ENCODE data around the gene PSMD14.
A peak's percentile ranks its signal among the peaks of the same experiment; 100 is the strongest.

The PSMD14 gene

GRCh38 chr2:161414042-161415033, 106.1 kb downstream of the PSMD14 start:
- Mint-ChIP-seq H3K4me3 (peak overlapping the region; percentile 72), H3K27me3 (peaks cover 31% of the 10 kb centered on the region), H3K4me1 (peaks cover 37% of the 10 kb centered on the region), H3K27ac (no peak overlapping the region), H3K36me3 (peaks cover 5% of the 10 kb centered on the region), H3K9me3 (no peaks in the 10 kb centered on the region)
- DNase-seq (ENCODE audit: low spot score in 2 of 2) (peak in 1 of 2 donors; percentile 23), ATAC-seq (ENCODE audit: low read depth) (peak; percentile 55)

GRCh38 chr2:161415034-161415986, 107.1 kb downstream of the PSMD14 start:
- Mint-ChIP-seq H3K4me1 (peaks cover 37% of the 10 kb centered on the region), H3K27me3 (peaks cover 31% of the 10 kb centered on the region), H3K9me3 (no peaks in the 10 kb centered on the region), H3K4me3 (peak overlapping the region; percentile 72), H3K27ac (no peak overlapping the region), H3K36me3 (peaks cover 3% of the 10 kb centered on the region)
- peak in 1 of 2 donors; percentile 28 for DNase-seq (ENCODE audit: low spot score in 2 of 2)
- ATAC-seq (ENCODE audit: low read depth): peak; percentile 44

DNA sequence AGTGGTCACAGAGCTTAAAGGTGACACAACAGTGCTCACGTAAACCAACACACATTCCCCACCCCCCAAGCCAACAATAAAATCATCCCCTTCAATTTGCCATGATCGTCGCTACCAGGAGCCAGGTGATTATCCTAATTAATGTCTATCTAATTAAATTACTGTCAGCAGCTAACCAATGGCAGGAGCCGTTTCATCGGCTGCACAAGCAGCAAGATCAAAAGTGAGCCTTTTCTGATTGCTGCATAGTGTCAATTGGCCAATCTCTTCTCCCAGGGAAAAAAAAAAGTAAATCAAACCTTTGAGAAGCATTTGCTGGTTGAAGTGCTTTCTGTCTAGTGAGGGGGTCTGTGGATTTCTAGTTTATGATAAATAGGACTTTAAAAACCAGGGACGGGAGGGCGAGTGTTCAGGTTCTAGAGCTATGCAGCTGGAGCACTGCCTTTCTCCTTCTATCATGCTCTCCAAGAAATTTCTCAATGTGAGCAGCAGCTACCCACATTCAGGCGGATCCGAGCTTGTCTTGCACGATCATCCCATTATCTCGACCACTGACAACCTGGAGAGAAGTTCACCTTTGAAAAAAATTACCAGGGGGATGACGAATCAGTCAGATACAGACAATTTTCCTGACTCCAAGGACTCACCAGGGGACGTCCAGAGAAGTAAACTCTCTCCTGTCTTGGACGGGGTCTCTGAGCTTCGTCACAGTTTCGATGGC, 107.9 kb downstream of the PSMD14 start, which contains the start of gene TBR1:
TBR1 (plus strand) TSS at position 311 of the 721 bp plus-strand sequence; CDS start at position 425, 114 bp downstream.
- Mint-ChIP-seq H3K36me3 (peaks cover 2% of the 10 kb centered on the region), H3K27ac (no peak within 1 kb of the TSS), H3K9me3 (no peaks in the 10 kb centered on the region), H3K27me3 (peaks cover 36% of the 10 kb centered on the region), H3K4me1 (peaks cover 37% of the 10 kb centered on the region), H3K4me3 (peak within 1 kb of the TSS; percentile 72)
- ATAC-seq (ENCODE audit: low read depth): no peak
- peak in 1 of 2 donors; percentile 21 for DNase-seq (ENCODE audit: low spot score in 2 of 2)

DNA sequence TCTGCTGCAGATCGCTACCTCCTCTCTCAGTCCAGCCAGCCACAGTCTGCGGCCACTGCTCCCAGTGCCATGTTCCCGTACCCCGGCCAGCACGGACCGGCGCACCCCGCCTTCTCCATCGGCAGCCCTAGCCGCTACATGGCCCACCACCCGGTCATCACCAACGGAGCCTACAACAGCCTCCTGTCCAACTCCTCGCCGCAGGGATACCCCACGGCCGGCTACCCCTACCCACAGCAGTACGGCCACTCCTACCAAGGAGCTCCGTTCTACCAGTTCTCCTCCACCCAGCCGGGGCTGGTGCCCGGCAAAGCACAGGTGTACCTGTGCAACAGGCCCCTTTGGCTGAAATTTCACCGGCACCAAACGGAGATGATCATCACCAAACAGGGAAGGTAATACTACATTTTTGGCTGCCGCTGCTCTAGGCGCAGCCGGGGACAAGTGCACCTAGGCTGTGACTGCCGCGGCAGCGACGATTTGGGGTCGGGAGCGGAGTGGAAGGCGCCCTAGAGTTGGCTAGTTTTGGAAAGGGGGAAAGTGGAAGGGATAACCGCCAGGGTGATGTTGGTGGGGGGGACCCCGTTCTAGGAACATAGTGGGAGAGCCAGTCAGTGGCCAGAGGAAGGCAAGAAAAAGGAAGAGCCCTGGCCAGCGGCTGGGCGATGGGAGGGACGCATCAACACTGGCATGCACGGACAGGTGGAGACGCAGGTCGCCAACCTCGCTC, 108.6 kb downstream of the PSMD14 start:
- H3K27ac Mint-ChIP-seq: no peak overlapping the region
- DNase-seq (ENCODE audit: low spot score in 2 of 2) (peak in 1 of 2 donors; percentile 26), ATAC-seq (ENCODE audit: low read depth) (peak; percentile 18)
- peaks cover 41% of the 10 kb centered on the region for H3K27me3 Mint-ChIP-seq
- peaks cover 37% of the 10 kb centered on the region for H3K4me1 Mint-ChIP-seq
- H3K36me3 Mint-ChIP-seq: no peaks in the 10 kb centered on the region
- no peaks in the 10 kb centered on the region for H3K9me3 Mint-ChIP-seq
- peak overlapping the region; percentile 51 for H3K4me3 Mint-ChIP-seq

- DNase-seq (ENCODE audit: low spot score in 2 of 2) (no peak), ATAC-seq (ENCODE audit: low read depth) (no peak)
- peaks cover 37% of the 10 kb centered on the region for H3K4me1 Mint-ChIP-seq
- no peaks in the 10 kb centered on the region for H3K9me3 Mint-ChIP-seq
- peaks cover 45% of the 10 kb centered on the region for H3K27me3 Mint-ChIP-seq
- no peak overlapping the region for H3K27ac Mint-ChIP-seq
- H3K4me3 Mint-ChIP-seq: no peak overlapping the region
- H3K36me3 Mint-ChIP-seq: no peaks in the 10 kb centered on the region
Observed at GRCh38 chr2:161417438-161418274, 109.4 kb downstream of the PSMD14 start.

- Mint-ChIP-seq H3K36me3 (no peaks in the 10 kb centered on the region), H3K27me3 (peaks cover 48% of the 10 kb centered on the region), H3K9me3 (no peaks in the 10 kb centered on the region), H3K27ac (no peak overlapping the region), H3K4me3 (no peak overlapping the region), H3K4me1 (peaks cover 37% of the 10 kb centered on the region)
- ATAC-seq (ENCODE audit: low read depth): no peak
- DNase-seq (ENCODE audit: low spot score in 2 of 2): peak in 1 of 2 donors; percentile 13
Observed at GRCh38 chr2:161418275-161418714, 110.1 kb downstream of the PSMD14 start.

DNA sequence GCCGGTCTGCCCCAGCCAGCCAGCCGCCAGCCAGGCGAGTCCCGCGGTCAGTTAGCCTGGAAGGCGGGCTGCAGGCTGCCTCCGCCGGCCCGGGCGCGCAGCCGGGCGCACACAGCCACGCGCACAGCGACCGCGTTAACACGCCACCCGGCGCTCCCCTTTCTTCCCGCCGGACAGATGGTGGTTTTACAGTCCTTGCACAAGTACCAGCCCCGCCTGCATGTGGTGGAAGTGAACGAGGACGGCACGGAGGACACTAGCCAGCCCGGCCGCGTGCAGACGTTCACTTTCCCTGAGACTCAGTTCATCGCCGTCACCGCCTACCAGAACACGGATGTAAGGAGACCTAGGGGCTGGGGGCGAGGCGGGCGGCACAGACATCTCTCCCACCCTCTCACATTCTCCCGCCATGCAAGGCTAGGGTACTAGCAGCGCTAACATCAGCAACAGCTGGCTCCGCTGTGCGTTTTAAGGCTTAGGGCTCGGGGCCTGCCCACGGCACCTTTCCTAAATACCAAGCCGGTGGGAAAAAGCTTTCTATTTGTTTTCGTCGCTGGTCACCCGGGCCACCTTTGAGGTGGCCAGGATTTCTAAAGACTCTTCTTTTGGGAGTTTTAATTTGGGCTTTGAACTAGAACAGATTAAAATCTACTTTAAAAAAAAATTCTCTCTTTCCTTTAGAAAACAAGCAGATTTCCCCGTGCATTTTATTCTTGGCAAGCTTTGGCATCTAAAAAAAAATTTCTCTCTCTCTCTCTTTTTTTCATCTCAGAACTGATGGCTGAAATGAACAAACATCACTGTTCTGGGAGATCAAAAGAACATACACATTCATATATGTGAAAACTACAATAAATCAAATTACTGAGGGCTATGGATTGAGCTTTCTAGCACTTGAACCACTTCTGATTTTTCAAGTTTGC, 110.8 kb downstream of the PSMD14 start:
- DNase-seq (ENCODE audit: low spot score in 2 of 2): peak in 1 of 2 donors; percentile 14
- peak overlapping the region; percentile 65 for H3K4me3 Mint-ChIP-seq
- peaks cover 35% of the 10 kb centered on the region for H3K4me1 Mint-ChIP-seq

DNA sequence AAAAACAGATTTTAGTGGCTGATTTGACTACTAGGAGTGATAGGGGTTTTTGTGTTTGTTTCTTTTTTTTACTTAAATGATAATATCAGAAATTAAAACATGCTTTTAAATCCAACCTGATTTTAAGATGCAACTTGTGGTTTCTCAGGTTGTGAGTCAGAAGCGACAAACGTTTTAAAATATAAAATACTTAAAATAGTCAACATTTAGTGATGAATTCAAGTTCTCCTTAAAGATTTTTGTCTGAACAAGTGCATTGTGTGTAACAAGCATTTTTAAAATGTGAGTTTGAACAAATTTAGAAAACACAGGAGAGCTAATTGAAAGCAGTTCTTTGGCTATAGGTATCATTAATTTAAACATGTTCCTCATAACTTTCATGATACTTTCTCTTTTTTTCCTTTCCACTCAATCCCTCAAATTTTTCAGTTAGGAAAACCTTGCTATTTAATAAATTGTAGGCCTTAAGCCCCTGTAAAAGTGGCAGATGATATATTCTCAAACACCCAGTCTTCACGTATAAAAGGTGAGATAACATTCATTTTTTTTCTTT, 111.5 kb downstream of the PSMD14 start:
- H3K9me3 Mint-ChIP-seq: peaks cover 5% of the 10 kb centered on the region
- peaks cover 38% of the 10 kb centered on the region for H3K4me1 Mint-ChIP-seq
- DNase-seq (ENCODE audit: low spot score in 2 of 2) (no peak), ATAC-seq (ENCODE audit: low read depth) (no peak)
- no peak overlapping the region for H3K4me3 Mint-ChIP-seq
- peaks cover 52% of the 10 kb centered on the region for H3K27me3 Mint-ChIP-seq
- H3K36me3 Mint-ChIP-seq: peaks cover 3% of the 10 kb centered on the region
- H3K27ac Mint-ChIP-seq: no peak overlapping the region

More for the DNA sequence above, 110.8 kb downstream of the PSMD14 start:
- H3K27ac Mint-ChIP-seq: peak overlapping the region; percentile 65
- peaks cover 45% of the 10 kb centered on the region for H3K27me3 Mint-ChIP-seq
- H3K36me3 Mint-ChIP-seq: no peaks in the 10 kb centered on the region
- H3K9me3 Mint-ChIP-seq: no peaks in the 10 kb centered on the region
- ATAC-seq (ENCODE audit: low read depth): no peak

DNA sequence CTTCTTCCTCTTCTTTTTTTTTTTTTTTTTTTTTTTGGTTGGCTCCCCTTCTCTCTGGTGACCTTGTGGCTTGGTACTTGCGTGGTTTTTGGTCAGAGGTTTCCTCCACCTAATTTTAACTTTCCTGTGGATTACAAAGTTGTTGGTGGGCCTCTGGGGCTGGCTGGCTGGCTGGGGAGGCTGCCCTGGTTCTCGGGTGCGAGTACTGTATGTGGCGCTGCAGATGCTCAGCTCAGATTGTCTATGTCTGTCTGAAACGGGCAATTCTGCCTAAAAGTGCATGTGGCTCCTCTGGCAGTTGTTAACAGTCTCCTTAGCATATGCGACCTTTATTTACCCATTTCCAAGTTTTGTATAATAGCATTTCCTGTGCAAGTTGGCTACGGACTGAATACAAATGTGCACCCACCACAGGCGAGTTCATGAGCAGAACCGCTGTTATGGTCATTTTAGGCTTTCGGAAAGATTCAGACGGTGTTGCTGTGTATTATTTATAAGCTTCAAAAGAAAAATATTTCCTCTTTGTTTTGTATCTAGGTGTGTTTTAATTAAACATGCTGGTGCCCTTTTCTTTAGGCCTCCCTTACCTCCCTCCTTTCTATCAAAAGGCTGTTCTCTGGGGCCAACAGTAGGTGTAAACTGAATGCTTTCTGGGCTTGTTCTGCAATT, 112.3 kb downstream of the PSMD14 start:
- ATAC-seq (ENCODE audit: low read depth) (no peak), DNase-seq (ENCODE audit: low spot score in 2 of 2) (no peak)
- Mint-ChIP-seq H3K27me3 (peaks cover 54% of the 10 kb centered on the region), H3K27ac (no peak overlapping the region), H3K9me3 (peaks cover 6% of the 10 kb centered on the region), H3K4me3 (no peak overlapping the region), H3K4me1 (peaks cover 35% of the 10 kb centered on the region), H3K36me3 (peaks cover 3% of the 10 kb centered on the region)

DNA sequence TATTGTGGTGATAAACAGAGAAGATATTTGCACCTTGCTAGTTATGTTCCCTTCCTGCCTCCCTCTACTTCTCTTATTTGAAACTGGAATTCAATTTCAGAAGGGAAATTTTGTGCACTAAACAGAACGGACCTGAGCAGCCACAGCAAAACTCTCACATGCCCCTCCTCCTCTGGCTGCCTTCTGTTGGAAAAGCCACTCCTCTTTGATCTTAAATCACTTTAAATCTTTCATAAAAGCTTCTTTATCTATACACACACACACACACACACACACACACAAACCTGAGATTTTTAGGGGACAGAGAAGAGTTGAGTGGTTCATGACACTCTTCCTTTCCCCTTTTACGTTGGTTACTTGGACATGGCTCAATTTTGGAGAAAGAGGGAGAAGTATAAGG, 113.5 kb downstream of the PSMD14 start:
- Mint-ChIP-seq H3K27ac (no peak overlapping the region), H3K36me3 (peaks cover 3% of the 10 kb centered on the region), H3K27me3 (peaks cover 48% of the 10 kb centered on the region), H3K4me1 (peaks cover 24% of the 10 kb centered on the region), H3K4me3 (no peak overlapping the region), H3K9me3 (peaks cover 6% of the 10 kb centered on the region)
- ATAC-seq (ENCODE audit: low read depth) (no peak), DNase-seq (ENCODE audit: low spot score in 2 of 2) (no peak)

All from memory B cell (primary cell).